AG04449 (cell line): Measurements from ENCODE around the gene TIMM8B.
A peak's percentile ranks its signal among the peaks of the same experiment; 100 is the strongest.
"Not testable (repeated sequence)": the region's sequence is repeated elsewhere in the genome, so short reads cannot be mapped to it uniquely, and the experiment has no call there.

ENCODE experiments used
- CTCF ChIA-PET: fragments of 350-600 bp; formaldehyde crosslinking; extraction: SDS; loops from one replicate; lab custom pipeline; 2021; ENCODE audit warnings: antibody characterized with exemption; lab: Yijun Ruan, JAX
- POLR2A ChIA-PET: fragments of 400-600, 350-600 bp; formaldehyde crosslinking; extraction: SDS; loops from one replicate; lab custom pipeline; 2020; ENCODE audit warnings: antibody characterized with exemption, inconsistent platforms; lab: Yijun Ruan, JAX
- DNase-seq: peaks from one replicate; pipeline ENCODE4 v3.0.0-alpha.2; 2010; ENCODE audit warnings: low read depth, low spot score
- H3K4me3 ChIP-seq: 2 replicates; pipeline ENCODE4 v1.5.1; 2011; ENCODE audit warnings: low read depth, mild to moderate bottlenecking, control low read depth, low read length
- TF ChIP-seq, protein P1 (sequence below): IDR thresholded peaks from one replicate; pipeline ENCODE4 v1.5.1; 2011; ENCODE audit warnings: mild to moderate bottlenecking, moderate library complexity, low read length, control low read depth, inconsistent platforms; ENCODE audit not compliant: insufficient read depth; ENCODE audit errors: missing control alignments

TIMM8B gene

DNA sequence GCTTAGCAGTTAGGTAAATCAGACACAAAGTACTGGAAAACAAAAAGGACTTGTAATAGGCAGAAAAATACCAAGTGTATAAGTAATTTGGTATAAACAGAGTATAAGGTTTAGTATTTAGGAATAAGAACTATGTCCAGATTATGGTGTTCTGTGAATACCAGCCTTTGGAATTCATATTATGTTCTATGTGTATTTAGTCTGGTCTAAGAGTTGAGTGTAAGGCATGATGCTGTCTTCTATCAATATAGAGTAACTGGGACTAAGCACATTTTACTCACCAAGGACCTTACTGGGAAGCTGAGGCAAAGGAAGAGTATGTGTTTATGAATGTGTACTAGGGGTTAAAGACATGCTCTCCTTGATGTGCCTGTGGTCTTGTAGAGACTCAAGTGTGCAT is 9.6 kb upstream of the TIMM8B start:
- CTCF ChIA-PET, result interaction anchor here (1.2 to 12.2 kb wide), 3 partner anchors 19 to 185 kb away, joined by 3 to 138 read pairs (median 8); no protein-coding TSS in a partner anchor
- DNase-seq, result peak; percentile 42

DNA sequence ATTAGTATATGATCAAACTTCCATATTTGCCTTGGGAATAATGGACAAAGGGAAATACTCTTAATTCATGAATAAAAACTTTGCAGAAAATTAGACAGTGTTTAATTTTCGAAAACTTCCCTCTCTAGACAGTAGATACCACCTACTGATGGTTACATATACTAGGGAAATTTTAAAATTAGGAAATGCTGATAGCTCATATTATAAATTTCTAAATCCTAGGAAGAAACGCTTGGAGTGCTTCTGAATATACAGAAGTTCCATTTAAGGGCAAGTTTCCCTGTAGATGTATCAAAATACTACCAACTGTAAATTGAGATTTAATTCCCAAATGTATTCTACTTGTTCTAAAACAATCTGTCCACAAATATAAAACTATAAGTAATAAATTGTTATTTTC is 8.7 kb upstream of the TIMM8B start:
- POLR2A ChIA-PET, DNase-seq, H3K4me3 ChIP-seq: not testable (repeated sequence)
- CTCF ChIA-PET, result interaction anchor here (12.2 kb wide), 1 partner anchor 20 kb away, joined by 138 read pairs; no protein-coding TSS in a partner anchor

More for the DNA sequence above, 9.6 kb upstream of the TIMM8B start:
- H3K4me3 ChIP-seq, result no peak overlapping the region
- POLR2A ChIA-PET, result no interaction called here
- TF ChIP-seq, protein P1, sequence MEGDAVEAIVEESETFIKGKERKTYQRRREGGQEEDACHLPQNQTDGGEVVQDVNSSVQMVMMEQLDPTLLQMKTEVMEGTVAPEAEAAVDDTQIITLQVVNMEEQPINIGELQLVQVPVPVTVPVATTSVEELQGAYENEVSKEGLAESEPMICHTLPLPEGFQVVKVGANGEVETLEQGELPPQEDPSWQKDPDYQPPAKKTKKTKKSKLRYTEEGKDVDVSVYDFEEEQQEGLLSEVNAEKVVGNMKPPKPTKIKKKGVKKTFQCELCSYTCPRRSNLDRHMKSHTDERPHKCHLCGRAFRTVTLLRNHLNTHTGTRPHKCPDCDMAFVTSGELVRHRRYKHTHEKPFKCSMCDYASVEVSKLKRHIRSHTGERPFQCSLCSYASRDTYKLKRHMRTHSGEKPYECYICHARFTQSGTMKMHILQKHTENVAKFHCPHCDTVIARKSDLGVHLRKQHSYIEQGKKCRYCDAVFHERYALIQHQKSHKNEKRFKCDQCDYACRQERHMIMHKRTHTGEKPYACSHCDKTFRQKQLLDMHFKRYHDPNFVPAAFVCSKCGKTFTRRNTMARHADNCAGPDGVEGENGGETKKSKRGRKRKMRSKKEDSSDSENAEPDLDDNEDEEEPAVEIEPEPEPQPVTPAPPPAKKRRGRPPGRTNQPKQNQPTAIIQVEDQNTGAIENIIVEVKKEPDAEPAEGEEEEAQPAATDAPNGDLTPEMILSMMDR, result no peak

DNA sequence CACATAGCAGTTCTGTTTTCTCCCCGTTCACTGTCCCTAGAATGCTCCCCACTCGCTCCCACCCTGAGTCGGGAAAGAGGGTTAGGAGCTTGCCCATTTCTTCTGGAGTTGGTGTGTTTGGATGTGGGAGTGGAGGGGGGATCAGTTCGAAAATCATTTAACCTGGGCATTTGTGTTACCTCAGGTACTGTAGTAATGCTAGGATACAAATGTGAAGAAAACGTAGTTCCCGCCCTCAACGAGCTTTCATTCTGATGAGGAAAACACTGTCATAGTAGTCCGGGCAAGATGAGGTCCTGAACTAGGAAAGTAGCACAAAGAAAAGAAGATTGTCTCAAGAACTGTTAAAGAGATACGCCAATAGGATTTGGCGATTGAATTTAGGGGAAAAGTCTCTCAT is 656 bp upstream of the TIMM8B start:
- ChIA-PET POLR2A (interaction anchor here (1.3 kb wide), 1 partner anchor 13 kb away, joined by 4 read pairs; no protein-coding TSS in a partner anchor), CTCF (interaction anchor here (1.0 to 2.6 kb wide), 5 partner anchors 12 to 192 kb away, joined by 3 to 13 read pairs (median 5); partner anchors contain the start of genes NKAPD1 and PIH1D2)
- TF ChIP-seq, protein P1, result no peak
- no peak for DNase-seq
- H3K4me3 ChIP-seq, result peak overlapping the region; percentile 95

DNA sequence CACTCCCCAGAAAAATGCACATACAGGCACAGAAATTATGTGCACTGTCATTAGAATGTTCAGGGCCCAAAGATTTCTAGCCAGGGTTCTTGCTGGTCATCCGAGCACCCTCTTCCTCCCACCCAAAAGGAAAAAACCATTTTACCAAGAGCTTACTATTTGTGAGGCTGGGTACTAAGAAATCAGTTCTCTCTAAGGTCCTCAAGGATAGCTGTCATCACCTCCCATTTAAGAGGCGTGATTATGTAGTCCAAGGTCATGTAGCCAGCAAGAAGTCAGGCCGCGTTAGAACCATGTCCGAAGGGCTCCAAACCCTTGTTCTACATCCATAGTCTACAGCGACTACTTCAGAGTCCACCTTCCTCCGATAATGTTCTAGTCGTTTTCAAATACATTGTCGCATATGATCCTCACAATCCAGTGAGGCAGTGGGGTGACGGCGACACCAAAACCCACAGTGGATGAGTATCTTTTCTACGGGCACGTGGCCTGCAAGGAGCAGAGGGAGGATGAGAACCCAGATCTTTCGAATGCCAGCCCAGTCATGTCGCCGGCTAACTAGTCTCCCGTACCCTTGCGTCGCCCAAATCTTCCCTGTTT is 634 bp downstream of the TIMM8B start:
- ChIA-PET CTCF (interaction anchor here (1.6 to 2.6 kb wide), 2 partner anchors 11 to 28 kb away, joined by 5 to 13 read pairs; partner anchors contain the start of genes NKAPD1 and PIH1D2), POLR2A (interaction anchor here (0.7 to 1.3 kb wide), 2 partner anchors 11 to 214 kb away, joined by 3 to 4 read pairs; partner anchors contain the start of gene ALG9)
- TF ChIP-seq, protein P1, result no peak
- H3K4me3 ChIP-seq, result peak overlapping the region; percentile 95
- no peak for DNase-seq

DNA sequence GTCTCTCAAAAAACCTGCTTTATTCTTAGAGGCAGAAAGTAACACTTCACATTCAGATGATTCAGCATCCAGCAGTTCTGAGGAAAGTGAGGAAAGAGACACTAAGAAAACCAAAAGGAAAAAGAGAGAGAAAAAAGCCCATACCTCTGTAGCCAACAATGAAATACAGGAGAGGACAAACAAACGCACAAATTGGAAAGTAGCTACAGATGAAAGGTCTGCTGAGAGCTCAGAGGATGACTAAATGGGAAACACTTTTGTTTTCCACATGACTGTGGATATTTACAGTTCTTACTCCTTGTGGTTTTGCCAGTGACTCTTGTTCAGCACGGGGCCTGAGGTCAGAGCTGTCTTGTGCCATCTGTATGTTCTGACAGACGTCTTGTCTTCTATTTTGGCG is 3.8 kb downstream of the TIMM8B start:
- H3K4me3 ChIP-seq, result no peak overlapping the region
- ChIA-PET POLR2A (no interaction called here), CTCF (interaction anchor here (1.1 to 2.1 kb wide), 3 partner anchors 10 to 197 kb away, joined by 3 to 7 read pairs (median 5); no protein-coding TSS in a partner anchor)
- DNase-seq, result peak; percentile 24
- TF ChIP-seq, protein P1, result no peak

DNA sequence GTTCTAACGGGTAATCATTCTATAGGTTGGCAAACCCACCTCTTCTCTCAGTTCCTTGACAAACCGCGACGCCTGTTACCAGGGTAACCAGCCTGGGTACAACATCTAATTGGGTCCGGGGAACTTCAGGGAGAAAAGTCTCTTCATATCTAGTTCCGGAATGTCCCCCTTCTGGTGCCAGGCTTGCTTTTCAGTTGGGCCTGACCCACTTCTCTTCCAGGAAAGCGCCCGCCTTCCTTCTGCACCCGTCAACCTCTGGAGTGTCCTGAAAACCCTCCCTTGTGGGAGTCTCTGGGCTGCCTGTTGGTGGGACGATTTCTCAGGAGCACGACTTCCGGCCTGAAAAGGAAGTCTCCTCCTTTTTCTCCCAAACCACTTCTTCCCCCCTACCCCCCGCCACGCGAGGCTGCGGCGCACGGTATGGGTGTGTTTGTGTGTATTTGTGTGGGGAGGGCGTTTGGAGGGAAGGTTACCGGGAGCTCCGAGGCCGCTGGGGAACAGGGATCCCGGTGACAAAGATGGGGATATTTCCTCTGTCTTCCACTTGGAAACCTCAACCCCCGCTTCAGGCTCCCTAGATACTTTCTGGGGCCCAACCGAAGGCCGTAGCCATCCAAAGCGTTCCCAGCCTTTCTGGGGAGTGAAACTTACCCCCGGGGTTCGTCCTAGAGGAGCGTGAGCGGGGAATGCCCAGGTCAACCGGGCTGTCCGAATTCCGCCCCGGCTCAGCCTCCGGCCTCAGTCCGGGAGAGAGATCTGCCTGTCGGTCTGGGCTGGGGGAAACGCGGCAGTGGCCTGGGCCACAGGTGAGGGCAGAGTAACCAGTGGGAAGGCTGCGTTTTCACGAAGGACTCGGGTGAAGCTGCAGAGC is 12.4 kb downstream of the TIMM8B start, which contains the start of the genes NKAPD1 and PIH1D2:
Gene NKAPD1 (plus strand): TSS at position 359 of the 871 bp plus-strand sequence. CDS start 1,276 bp downstream, outside the sequence.
Gene PIH1D2 (minus strand): TSS at position 77 of the 871 bp plus-strand sequence. CDS start 843 bp downstream, outside the sequence.
- TF ChIP-seq, protein P1, result no peak
- DNase-seq, result peak; percentile 51
- ChIA-PET CTCF (interaction anchor here (1.0 to 4.5 kb wide), 2 partner anchors 13 to 203 kb away, joined by 4 to 13 read pairs; partner anchors contain the start of genes ALG9, SDHD and TIMM8B), POLR2A (interaction anchor here (0.9 kb wide), 1 partner anchor 12 kb away, joined by 4 read pairs; the partner anchor contains the start of genes SDHD and TIMM8B)
- H3K4me3 ChIP-seq, result peak within 1 kb of the TSS; percentile 97
